GM18511 (cell line): Measurements from ENCODE around the gene PHKG2.

Experiments used
- ATAC-seq: cut with Tn5 transposase; IDR thresholded peaks from one replicate; pipeline ENCODE4 v1.9.1; 2021; ENCODE audit warnings: mild to moderate bottlenecking, moderate library complexity; ENCODE audit not compliant: unreplicated experiment

PHKG2 gene

DNA sequence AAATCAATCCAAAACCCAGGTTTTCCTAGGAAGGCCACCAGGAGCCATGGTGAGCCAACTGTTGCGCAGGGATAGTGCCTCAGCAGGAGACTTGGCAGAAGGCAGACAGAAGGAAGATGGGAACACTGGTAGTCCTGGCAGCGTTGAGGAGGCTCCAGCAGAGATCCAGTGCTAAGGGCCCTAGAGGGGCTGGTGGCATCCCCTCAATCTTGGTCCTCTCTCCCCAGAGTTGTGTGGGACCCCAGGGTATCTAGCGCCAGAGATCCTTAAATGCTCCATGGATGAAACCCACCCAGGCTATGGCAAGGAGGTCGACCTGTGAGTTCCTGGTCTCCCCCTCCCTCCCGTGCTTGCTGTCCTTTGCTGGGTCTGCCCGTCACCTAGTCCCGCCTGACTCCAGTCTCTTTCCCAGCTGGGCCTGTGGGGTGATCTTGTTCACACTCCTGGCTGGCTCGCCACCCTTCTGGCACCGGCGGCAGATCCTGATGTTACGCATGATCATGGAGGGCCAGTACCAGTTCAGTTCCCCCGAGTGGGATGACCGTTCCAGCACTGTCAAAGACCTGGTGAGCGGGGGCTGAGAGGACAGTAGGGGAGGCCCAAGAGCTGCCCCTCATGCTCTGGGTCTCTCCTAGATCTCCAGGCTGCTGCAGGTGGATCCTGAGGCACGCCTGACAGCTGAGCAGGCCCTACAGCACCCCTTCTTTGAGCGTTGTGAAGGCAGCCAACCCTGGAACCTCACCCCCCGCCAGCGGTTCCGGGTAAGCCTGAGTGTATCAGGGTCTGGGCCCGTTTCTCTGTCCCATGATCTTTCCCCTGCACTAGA, 7.9 kb downstream of the PHKG2 start:
- ATAC-seq = no peak

DNA sequence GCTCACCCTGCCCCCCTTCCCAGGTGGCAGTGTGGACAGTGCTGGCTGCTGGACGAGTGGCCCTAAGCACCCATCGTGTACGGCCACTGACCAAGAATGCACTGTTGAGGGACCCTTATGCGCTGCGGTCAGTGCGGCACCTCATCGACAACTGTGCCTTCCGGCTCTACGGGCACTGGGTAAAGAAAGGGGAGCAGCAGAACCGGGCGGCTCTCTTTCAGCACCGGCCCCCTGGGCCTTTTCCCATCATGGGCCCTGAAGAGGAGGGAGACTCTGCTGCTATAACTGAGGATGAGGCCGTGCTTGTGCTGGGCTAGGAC, 8.5 kb downstream of the PHKG2 start:
- ATAC-seq = no peak

GRCh38 chr16:30757316-30757715, 9.1 kb downstream of the PHKG2 start:
- no peak for ATAC-seq

DNA sequence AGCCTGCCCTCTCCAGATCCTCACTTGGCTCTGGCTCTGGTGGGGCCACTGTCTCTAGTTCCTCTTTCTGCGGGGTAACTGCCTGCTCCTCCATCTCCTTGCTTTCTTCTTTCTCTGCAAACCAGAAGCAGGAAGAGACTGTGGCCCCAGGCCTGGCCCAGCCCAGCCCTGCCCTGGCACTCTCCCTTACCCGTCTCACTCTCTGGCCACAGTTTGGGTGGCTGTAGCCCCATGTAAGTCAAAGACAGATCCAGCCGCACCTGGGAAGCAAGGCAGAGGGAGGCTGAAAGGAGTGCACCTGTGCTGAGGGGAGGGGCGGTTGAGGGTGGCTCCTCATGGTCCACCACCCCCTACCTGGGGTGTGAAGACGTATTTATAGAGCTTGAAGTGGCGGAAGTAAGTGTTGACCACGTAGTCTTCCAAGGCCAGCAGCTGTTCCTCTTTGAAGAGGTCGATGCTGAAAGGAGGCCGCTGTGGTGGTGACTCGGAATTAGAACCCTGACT, 10.8 kb downstream of the PHKG2 start:
- no peak for ATAC-seq

DNA sequence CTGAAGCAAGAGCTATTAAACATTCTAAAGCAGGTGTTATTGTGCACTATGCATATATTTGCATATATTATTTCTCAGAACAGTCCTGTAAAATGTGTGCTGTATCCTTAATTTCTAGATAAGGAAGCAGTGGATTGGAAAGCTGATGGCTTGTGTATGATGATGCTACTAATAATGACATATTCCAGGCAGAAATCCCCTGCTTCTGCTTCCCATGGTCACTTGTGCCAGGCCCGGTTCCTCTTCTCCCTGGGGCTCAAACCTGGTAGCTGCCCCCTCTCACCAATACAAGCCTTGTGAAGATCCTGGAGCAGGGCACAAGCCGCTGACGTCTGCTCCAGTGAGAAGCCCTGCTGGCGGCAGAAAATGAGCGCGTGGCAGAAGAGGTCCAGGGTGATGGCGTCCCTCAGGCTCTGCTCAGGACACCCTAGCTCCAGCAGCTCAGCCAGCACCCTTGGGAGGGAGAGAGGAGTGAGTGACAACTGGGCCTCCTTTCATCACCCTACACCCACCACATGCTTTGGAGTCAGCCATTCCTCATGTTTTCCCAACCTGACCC, 11.9 kb downstream of the PHKG2 start:
- no peak for ATAC-seq

- no peak for ATAC-seq
Measured at GRCh38 chr16:30760577-30761426, 12.6 kb downstream of the PHKG2 start.

GRCh38 chr16:30761427-30761927, 13.3 kb downstream of the PHKG2 start:
- ATAC-seq = peak; percentile 49

DNA sequence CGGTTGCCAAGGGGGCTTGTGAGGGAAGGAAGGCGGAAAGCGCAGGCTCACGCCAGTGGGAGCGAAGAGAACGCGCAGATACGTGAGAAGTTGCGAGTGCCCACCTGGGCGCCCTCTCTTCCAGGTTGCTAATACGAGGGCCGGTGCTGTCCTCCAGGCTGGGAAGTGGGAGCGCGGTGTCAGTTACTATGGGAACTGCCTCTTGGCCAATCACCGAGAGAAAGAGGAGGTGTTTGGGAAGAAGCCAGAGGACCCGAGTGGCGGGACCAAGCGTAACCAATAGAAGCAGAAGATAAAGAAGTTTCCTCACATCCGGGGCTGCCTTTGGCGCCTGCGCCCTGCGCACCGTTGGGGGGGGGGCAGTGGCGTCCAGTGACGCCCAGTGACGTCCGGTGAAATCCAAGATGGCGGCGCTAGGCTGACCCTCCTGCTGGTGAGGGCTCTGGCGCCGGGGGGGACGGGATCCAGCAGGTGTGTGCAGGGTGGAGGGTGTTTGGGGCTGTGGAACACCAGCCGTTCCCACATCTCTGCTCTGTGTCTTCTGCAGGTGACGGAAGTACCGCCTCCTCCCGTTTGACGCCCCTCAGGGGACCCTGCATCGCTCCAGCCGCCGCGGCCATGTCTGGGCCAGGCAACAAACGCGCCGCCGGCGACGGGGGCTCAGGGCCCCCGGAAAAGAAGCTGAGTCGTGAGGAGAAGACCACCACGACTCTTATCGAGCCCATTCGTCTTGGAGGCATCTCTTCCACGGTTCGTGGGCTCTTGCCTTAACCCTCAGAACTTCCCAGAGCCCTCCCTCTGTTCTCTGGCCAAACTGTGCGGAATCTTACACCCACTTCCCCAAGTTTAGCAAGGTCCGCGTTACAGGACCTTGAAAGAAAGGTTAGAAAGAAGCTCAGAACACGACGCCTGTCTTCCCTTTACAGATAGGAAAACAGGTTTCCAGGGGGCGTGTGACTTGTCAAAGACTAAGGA, 14.0 kb downstream of the PHKG2 start, which contains the start of the genes CFAP119 and RNF40:
TSS of gene CFAP119 (minus strand) at position 135 of the 975 bp plus-strand sequence. CDS start 314 bp downstream, outside the sequence.
TSS of gene RNF40 (plus strand) at position 395 of the 975 bp plus-strand sequence. CDS start at position 619, 224 bp downstream.
- peak; percentile 91 for ATAC-seq

DNA sequence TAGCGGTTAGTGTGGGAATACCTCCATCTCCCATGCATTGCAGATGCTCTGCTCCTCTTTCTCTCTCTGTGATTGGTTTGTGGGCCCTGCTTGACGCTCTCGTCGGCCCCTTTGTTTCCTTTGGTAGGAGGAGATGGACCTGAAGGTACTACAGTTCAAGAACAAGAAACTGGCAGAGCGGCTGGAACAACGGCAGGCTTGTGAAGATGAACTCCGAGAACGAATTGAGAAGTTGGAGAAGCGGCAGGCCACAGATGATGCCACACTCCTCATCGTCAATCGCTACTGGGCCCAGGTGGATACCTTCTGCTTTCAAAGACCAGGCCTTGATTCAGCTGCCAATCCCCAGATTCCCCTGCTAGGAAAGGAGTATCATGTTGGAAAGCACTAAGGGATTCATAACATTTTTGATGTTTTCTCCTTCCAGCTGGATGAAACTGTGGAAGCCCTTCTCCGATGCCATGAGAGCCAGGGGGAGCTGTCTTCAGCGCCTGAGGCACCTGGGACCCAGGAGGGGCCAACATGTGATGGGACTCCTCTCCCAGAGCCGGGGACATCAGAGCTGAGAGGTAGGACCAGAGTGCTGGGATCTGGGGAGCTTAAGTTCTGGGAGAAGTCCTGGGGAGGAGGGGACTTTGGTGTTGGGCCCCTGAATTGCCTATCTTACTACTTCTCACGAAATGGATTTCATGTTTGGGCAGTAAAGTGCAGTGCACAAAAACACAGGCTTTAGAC, 14.9 kb downstream of the PHKG2 start:
- ATAC-seq = no peak

GRCh38 chr16:30764086-30764485, 15.9 kb downstream of the PHKG2 start:
- ATAC-seq = no peak

DNA sequence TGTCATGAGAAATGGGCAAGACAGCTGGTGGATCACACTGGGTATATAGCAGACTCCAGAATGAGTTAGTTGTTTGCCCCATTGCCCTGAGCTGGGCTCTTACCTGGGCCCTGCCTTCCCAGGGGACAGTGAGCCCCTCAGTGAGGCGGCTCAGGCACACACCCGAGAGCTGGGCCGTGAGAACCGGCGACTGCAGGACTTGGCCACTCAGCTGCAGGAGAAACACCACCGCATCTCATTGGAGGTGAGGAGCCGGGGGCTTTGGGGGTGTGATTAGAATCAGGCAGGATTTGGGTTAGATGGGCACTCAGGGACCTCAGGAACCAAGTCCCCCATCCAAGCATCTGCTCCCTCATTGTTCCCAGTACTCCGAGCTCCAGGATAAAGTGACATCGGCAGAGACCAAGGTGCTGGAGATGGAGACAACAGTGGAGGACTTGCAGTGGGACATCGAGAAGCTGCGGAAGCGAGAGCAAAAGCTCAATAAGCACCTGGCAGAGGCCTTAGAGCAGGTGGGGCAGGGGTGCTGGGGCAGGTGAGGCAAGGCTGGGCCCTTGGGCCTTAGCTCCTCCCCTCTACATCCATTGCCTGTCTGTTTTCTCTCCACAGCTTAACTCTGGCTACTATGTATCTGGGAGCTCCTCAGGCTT, 16.7 kb downstream of the PHKG2 start:
- no peak for ATAC-seq

DNA sequence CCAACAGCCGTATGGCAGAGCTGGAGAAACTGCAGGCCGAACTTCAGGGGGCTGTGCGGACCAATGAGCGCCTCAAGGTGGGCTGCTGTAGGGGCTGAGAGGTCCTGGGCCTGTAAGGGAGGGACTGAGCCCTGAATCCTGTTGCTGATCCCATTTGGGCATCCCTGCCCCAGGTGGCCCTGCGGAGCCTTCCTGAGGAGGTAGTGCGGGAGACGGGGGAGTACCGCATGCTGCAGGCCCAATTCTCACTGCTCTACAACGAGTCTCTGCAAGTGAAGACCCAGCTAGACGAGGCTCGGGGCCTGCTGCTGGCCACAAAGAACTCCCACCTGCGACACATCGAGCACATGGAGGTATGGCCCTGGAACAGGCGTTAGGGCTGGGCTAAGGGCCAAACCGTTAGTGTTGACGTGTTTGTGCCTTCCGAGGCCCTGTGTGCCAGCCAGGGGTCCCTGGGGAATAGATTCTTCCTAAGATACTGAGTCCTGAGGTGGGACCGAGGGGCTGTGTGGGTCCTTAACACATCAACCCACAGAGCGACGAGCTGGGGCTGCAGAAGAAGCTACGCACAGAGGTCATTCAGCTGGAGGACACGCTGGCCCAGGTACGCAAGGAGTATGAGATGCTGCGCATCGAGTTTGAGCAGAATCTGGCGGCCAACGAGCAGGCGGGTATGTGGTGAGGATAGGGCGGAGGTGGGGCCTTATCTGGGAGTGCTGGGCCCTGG, 18.1 kb downstream of the PHKG2 start:
- no peak for ATAC-seq

DNA sequence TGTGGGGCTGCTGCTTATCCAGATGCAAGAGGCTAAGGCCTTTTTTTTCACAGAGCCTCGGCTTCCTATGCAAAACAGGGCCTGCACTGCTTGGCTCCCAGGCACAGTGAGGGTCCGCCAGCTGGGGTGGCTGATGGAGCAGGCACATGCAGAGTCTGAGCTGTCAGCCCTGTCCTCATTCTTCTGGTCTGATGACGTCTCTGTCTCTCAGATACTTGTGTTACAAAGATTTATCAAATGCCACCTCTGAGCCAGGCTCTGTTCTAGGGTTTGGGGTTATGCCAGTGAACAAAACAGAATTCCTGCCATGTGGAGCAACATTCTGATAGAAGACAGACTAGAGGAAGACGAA, 18.7 kb downstream of the PHKG2 start:
- no peak for ATAC-seq

GRCh38 chr16:30767767-30768465, 19.7 kb downstream of the PHKG2 start:
- no peak for ATAC-seq

DNA sequence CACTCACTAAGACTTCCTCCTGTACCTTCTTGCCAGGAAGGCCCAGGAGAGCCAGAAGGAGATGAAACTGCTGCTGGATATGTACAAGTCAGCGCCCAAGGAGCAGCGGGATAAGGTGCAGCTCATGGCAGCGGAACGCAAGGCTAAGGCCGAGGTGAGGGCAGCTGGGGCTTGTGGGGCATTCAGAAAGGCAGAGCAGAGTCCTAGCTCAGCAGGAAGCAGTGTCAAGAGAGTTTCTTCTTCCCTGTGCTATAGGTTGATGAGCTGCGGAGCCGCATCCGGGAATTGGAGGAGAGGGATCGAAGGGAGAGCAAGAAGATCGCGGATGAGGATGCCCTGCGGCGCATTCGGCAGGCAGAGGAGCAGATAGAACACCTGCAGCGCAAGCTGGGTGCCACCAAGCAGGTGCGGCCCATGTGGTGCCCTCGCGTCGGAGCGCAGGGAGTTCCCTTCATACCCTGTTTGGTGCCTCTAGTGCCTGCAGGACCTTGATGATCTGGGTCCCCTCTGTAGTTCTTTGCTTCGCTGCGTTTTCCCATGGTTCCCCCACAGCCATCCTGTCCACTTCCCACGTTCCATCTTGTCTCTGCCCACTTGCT, 20.5 kb downstream of the PHKG2 start:
- no peak for ATAC-seq

DNA sequence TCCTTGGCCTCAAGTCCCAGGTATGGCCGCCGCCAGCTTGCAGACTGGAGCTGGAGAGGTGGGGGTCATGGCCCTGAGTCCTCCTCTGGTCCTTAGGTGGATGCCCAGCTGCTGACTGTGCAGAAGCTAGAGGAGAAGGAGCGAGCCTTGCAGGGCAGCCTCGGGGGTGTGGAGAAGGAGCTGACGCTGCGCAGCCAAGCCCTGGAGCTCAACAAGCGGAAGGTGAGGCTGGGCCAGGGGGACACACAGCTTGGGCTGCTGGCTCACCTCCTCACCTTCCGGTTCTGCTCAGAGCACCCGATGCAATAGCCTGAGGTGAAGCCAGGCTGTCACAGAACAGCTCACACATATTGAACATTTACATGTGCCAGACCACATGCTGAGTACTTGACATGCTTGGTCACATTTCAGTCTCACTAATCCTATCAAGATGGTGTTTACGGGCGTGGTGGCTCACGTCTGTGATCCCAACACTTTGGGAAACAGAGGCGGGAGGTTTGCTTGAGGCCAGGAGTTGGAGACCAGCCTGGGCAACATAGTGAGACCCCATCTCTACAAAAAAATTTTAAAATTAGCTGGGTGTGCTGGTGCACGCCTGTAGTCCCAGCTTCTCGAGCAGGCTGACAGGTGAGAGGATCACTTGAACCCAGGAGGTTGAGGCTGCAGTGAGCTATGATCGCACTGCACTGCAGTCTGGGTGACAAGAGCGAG, 21.3 kb downstream of the PHKG2 start:
- no peak for ATAC-seq

GRCh38 chr16:30771726-30772125, 23.5 kb downstream of the PHKG2 start:
- ATAC-seq = no peak
